ENCODE results near the gene LRRC70.

LRRC70 gene

GRCh38 chr5:62572918-62573514 lies 5.6 kb upstream of the LRRC70 start:
- no peak overlapping the region for H3K4me3 ChIP-seq (ENCODE audit: low read depth, low read length)
- DNase-seq (ENCODE audit: low read depth, low spot score): no peak
- ChIA-PET POLR2A (no interaction called here), CTCF (no interaction called here)
- TF ChIP-seq CTCF (IDR thresholded peaks at IDR 0.05; ENCODE audit: insufficient read depth, low read length, missing control alignments): no peak

GRCh38 chr5:62574599-62574998 lies 4.0 kb upstream of the LRRC70 start:
- DNase-seq (ENCODE audit: low read depth, low spot score): no peak
- CTCF ChIA-PET: interaction anchor here (1.7 kb wide), 1 partner anchor 16 kb away, joined by 4 read pairs; no protein-coding TSS in a partner anchor
- POLR2A ChIA-PET: no interaction called here
- no peak overlapping the region for H3K4me3 ChIP-seq (ENCODE audit: low read depth, low read length)
- no peak for TF ChIP-seq CTCF (IDR thresholded peaks at IDR 0.05; ENCODE audit: insufficient read depth, low read length, missing control alignments)

GRCh38 chr5:62575066-62575465 lies 3.6 kb upstream of the LRRC70 start:
- no peak overlapping the region for H3K4me3 ChIP-seq (ENCODE audit: low read depth, low read length)
- no peak for DNase-seq (ENCODE audit: low read depth, low spot score)
- ChIA-PET POLR2A (no interaction called here), CTCF (interaction anchor here (1.7 kb wide), 1 partner anchor 15 kb away, joined by 4 read pairs; no protein-coding TSS in a partner anchor)
- no peak for TF ChIP-seq CTCF (IDR thresholded peaks at IDR 0.05; ENCODE audit: insufficient read depth, low read length, missing control alignments)

- DNase-seq (ENCODE audit: low read depth, low spot score): no peak
- ChIA-PET CTCF (interaction anchor here (1.7 kb wide), 1 partner anchor 15 kb away, joined by 4 read pairs; no protein-coding TSS in a partner anchor), POLR2A (no interaction called here)
- TF ChIP-seq CTCF (IDR thresholded peaks at IDR 0.05; ENCODE audit: insufficient read depth, low read length, missing control alignments): no peak
- H3K4me3 ChIP-seq (ENCODE audit: low read depth, low read length): no peak overlapping the region
Observed at GRCh38 chr5:62575489-62575888, 3.1 kb upstream of the LRRC70 start.

- CTCF ChIA-PET: no interaction called here
- DNase-seq (ENCODE audit: low read depth, low spot score): no peak
- H3K4me3 ChIP-seq (ENCODE audit: low read depth, low read length): no peak overlapping the region
- TF ChIP-seq CTCF (IDR thresholded peaks at IDR 0.05; ENCODE audit: insufficient read depth, low read length, missing control alignments): no peak
- POLR2A ChIA-PET: no interaction called here
Observed at GRCh38 chr5:62576570-62577170, 1.9 kb upstream of the LRRC70 start.

- CTCF ChIA-PET: no interaction called here
- no peak overlapping the region for H3K4me3 ChIP-seq (ENCODE audit: low read depth, low read length)
- no peak for DNase-seq (ENCODE audit: low read depth, low spot score)
- no peak for TF ChIP-seq CTCF (IDR thresholded peaks at IDR 0.05; ENCODE audit: insufficient read depth, low read length, missing control alignments)
- POLR2A ChIA-PET: no interaction called here
Observed at GRCh38 chr5:62577488-62577887, 1.1 kb upstream of the LRRC70 start.

Measured in AG04449 (cell line).